ENCODE results near the gene TDP2.
A peak's percentile ranks its signal among the peaks of the same experiment; 100 is the strongest.

The TDP2 gene, protein sequence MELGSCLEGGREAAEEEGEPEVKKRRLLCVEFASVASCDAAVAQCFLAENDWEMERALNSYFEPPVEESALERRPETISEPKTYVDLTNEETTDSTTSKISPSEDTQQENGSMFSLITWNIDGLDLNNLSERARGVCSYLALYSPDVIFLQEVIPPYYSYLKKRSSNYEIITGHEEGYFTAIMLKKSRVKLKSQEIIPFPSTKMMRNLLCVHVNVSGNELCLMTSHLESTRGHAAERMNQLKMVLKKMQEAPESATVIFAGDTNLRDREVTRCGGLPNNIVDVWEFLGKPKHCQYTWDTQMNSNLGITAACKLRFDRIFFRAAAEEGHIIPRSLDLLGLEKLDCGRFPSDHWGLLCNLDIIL

DNA sequence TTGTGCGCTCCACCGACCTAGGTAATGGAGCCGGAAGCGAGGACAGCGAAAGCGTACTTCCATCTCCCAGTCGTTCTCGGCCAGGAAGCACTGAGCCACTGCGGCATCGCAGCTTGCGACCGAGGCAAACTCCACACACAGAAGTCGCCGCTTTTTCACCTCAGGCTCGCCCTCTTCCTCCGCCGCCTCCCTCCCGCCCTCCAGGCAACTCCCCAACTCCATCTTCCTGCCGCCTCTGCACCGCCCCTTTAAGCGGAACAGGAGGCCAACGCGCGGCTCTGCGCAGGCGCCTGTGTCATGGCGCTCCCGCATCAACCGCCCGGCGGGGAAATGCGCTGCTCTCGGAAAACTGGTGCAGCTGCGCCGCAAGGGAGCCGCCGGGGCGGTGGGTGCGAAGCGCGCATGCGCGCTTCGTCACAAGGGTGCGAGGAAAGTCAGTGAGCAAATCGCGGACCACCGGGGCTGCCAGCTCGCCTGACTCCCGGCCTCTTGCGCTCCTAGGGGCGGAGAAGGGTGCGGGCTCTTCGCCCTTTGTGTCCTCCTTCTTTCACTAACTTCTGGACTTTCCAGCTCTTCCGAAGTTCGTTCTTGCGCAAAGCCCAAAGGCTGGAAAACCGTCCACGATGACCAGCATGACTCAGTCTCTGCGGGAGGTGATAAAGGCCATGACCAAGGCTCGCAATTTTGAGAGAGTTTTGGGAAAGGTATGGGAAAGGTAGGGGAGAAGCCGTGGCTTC is at the start of gene TDP2, which contains the start of gene ACOT13:
TSS of gene TDP2 (minus strand) at position 259 of the 737 bp plus-strand sequence. CDS start at position 222, 37 bp downstream.
TSS of gene ACOT13 (plus strand) at position 437 of the 737 bp plus-strand sequence. CDS start at position 624, 187 bp downstream.
- DNase-seq, result peak; percentile 54 to 98 (median 90)

GRCh38 chr6:24710519-24711303 is 44.0 kb upstream of the TDP2 start:
- no peak for DNase-seq

- DNase-seq, result no peak
Measured at GRCh38 chr6:24709014-24709711, 42.5 kb upstream of the TDP2 start.

GRCh38 chr6:24708612-24709011 is 41.9 kb upstream of the TDP2 start:
- DNase-seq, result no peak

- DNase-seq, result no peak
Measured at GRCh38 chr6:24704468-24704867, 37.8 kb upstream of the TDP2 start.

- DNase-seq, result no peak
Measured at GRCh38 chr6:24702720-24703282, 36.1 kb upstream of the TDP2 start.

DNA sequence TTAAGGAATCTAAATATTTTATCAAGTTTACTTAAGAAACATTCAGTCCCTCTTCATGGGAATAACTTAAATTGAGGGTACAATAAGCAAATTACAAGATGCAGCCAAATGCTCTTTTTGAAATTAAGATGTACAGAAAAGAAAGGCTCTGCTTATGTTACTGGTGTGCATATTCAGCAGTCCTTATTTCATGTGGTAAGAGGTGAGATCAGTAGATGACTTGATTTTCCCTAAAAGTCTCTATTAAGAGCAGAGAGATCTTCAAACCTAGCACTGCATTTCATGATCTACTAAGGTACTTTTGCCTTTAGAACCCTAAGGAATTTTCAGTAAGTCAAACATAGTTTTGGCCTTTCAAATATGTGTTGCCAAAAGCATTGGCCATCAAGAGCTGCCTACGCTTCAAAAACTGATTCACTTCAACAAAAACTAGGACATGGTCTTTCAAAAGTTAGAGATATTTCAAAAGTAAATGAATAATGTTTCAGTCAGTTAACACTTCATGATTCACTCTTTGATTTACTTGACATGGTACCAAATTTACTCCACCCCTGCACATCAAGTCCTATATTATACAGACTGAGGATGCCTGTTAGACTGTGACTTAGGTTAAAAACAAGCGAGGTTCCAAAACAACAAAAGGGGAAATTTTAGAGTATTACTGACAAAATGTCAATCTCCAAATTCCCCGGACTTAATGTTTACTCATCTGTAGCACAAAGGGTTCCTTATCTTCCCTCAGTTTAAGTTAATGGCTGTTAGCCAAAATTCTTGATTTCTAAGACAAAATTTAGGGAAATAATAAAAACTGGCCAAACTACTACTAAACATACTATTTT is 33.0 kb upstream of the TDP2 start:
- no peak for DNase-seq

GRCh38 chr6:24696097-24696496 is 29.4 kb upstream of the TDP2 start:
- DNase-seq, result no peak

GRCh38 chr6:24695635-24696034 is 28.9 kb upstream of the TDP2 start:
- DNase-seq, result peak in 7 of 56 donors; percentile 3 to 30 (median 6)

- DNase-seq, result no peak
Measured at GRCh38 chr6:24694198-24694597, 27.5 kb upstream of the TDP2 start.

DNA sequence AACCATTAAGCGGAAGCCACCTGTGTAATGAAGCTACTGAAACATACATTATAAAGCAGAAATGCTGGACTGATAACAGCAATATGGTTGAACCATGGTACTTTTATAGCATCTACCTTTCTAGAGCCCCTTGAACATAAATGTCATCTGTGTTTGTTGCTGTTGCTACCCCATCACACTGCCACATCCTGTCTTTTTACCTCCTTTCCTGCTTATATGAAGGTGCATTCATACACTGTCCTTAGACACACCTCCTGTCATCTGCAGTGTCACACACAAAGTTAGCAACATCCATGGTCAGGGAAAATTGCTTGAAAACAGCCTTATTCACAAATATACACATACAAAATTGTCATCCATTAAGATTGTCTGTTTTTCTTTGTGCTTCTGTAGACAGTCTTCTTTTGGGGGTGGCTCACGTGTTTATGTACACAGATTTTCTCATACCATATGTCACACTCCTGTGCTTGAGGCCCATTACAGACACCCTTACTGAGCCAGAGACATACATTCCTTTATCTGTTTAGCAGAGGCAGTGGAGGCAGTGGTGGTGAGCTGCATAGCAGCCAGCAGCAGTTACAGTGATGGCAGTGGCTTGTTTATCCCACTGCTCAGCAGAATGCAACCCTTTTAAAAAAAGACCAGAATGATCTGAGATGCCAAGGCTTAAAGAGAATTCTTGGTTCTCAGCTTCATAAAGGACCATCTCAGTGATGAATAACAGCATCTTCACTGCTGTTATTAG is 26.3 kb upstream of the TDP2 start:
- DNase-seq, result peak in 1 of 56 donors; percentile 4

GRCh38 chr6:24692415-24692814 is 25.7 kb upstream of the TDP2 start:
- no peak for DNase-seq

- DNase-seq, result no peak
Measured at GRCh38 chr6:24692003-24692402, 25.3 kb upstream of the TDP2 start.

- no peak for DNase-seq
Measured at GRCh38 chr6:24691550-24691949, 24.9 kb upstream of the TDP2 start.

DNA sequence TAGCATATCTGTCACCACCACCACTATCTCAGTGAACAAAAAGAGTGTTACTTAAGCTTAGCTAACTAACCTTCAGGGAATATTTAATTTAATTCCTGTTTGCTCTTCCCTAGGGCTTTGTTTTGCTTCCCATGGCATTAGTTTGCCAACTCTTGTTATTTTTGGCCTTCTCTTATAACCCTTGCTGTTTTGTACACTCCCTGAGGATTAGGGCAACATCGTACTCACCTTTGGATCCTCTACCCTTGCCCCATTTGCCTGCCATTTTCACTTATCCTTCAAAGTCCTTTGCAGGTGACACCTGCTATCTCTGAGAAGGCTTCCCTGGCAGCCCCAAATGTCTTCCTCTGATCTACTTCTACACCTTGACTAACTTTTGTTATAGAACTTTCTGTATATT is 23.9 kb upstream of the TDP2 start:
- no peak for DNase-seq

- no peak for DNase-seq
Measured at GRCh38 chr6:24689964-24690363, 23.3 kb upstream of the TDP2 start.

DNA sequence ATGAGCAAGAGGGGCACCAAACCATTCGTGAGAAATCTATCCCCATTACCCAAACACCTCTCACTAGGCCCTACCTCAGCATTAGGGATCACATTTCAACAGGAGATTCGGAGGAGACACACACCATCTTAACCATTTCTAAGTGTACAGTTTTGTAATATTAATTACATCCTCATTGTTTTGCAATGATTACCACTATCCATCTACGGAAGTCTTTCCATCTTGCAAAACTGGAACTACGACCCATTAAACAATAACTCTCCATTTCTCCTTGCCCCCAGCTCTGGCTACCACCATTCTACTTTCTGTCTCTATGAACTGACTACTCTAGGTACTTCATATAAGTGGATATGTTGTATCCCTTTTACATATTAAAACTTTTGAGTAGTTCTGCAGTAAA is 20.2 kb upstream of the TDP2 start:
- DNase-seq, result no peak

- no peak for DNase-seq
Measured at GRCh38 chr6:24686408-24686807, 19.7 kb upstream of the TDP2 start.

Measured in amygdala (tissue), 56 donors.